Thyroid gland (tissue), 4 donors: ENCODE results near the gene NDUFV1. TPM values are rescaled to one million over a fixed set of nuclear protein-coding genes. Genes with fewer than 3 reads are reported as not detected.
"Not testable (repeated sequence)": the region's sequence is repeated elsewhere in the genome, so short reads cannot be mapped to it uniquely, and the experiment has no call there.

ENCODE experiments used
- DNase-seq, 2 donors: peaks; one replicate each; pipeline ENCODE4 v3.0.0-alpha.2; 2019
- H3K27ac ChIP-seq, 3 donors: fragments of 200-600 bp; sonication (generic); 1 replicate in 2 of 3; 2 replicates in 1 of 3; pipeline ENCODE4 v1.5.1; 2016 to 2019; ENCODE audit warnings: mild to moderate bottlenecking in 1 of 3, moderate library complexity in 1 of 3
- H3K27me3 ChIP-seq: fragments of 200-600 bp; sonication (generic); one replicate; pipeline ENCODE4 v1.5.1; 2019
- H3K36me3 ChIP-seq, 2 donors: fragments of 200-600 bp; sonication (generic); one replicate each; pipeline ENCODE4 v1.5.1; 2016 to 2019
- H3K4me1 ChIP-seq, 2 donors: fragments of 200-600 bp; sonication (generic); one replicate each; pipeline ENCODE4 v1.5.1; 2017 to 2019
- H3K4me3 ChIP-seq, 3 donors: fragments of 200-600 bp; sonication (generic); replicated peaks in 1 of 3; 1 replicate in 2 of 3; 2 replicates in 1 of 3; pipeline ENCODE4 v1.5.1; 2016; ENCODE audit warnings: mild to moderate bottlenecking in 1 of 3
- H3K9me3 ChIP-seq: fragments of 200-600 bp; sonication (generic); one replicate; pipeline ENCODE4 v1.5.1; 2017
- POLR2A ChIP-seq, 2 donors: fragments of 450-650 bp; IDR thresholded peaks; one replicate each; pipeline ENCODE4 v1.6.1; 2017; ENCODE audit warnings: antibody characterized with exemption in 2 of 2, mild to moderate bottlenecking in 2 of 2, moderate library complexity in 1 of 2
- WGBS, 2 donors: methylation state at CpG; one replicate each; pipeline ENCODE4 v1.1.5; 2017; 5-methylcytosine and 5-hydroxymethylcytosine counted together
- intact Hi-C: fragments of 100-400 bp; cut with DNase I; formaldehyde crosslinking; loops from one replicate; pipeline ENCODE4 v1.15.1; 2023
- total RNA-seq, 4 donors: library from RNA; depleted of rRNA; stranded (reverse); fragments of >200 nt; gene quantifications; one replicate each; pipeline ENCODE4 v1.2.3, GENCODE V29; 2016
- TF ChIP-seq, protein P1 (sequence below), 6 experiments: fragments of 200-600 bp in 3 of 6; fragments of 450-650 bp in 3 of 6; sonication (generic) in 3 of 6; IDR thresholded peaks; one replicate each; pipeline ENCODE4 v1.5.1; 2016 to 2019; ENCODE audit warnings: antibody characterized with exemption in 6 of 6, mild to moderate bottlenecking in 2 of 6, inconsistent platforms in 1 of 6, moderate library complexity in 1 of 6

Gene NDUFV1
- total RNA-seq, 4 donors from 2014 or later = 323 to 401 (median 356) TPM

DNA sequence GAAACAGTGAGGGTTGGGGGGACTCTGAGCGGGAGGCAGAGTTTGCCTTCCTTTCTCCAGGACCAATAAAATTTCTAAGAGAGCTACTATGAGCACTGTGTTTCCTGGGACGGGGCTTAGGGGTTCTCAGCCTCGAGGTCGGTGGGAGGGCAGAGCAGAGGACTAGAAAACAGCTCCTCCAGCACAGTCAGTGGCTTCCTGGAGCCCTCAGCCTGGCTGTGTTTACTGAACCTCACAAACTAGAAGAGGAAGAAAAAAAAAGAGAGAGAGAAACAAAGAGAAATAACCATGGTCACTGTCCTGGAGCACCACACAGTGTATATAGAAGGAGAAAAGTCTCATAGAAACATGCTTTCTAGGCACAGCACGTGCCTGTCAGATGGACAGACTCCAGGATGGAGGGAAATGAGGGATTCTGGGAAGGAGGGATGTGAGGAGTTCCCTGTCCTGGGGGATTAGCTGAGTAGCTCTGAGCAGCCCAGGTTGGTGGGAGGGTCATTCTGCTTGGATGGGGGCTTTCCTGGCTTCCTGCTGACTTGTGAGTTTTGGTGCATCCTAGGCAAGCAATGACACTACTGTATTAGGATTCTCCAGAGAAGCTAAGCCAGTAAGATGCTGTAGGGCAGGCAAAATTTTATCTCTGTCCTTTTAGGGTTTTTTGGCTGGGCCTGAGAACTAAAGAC is 20.0 kb upstream of the NDUFV1 start:
- DNase-seq = no peak
- H3K4me1 ChIP-seq = peaks cover 21 to 25% of the 10 kb centered on the region in 2 donors
- H3K27ac ChIP-seq = no peak overlapping the region
- H3K36me3 ChIP-seq = peaks cover 8 to 13% of the 10 kb centered on the region in 2 donors
- intact Hi-C loops = no loop called here
- no peaks in the 10 kb centered on the region for H3K27me3 ChIP-seq
- H3K4me3 ChIP-seq = no peak overlapping the region
- H3K9me3 ChIP-seq = no peaks in the 10 kb centered on the region
- TF ChIP-seq, protein P1, sequence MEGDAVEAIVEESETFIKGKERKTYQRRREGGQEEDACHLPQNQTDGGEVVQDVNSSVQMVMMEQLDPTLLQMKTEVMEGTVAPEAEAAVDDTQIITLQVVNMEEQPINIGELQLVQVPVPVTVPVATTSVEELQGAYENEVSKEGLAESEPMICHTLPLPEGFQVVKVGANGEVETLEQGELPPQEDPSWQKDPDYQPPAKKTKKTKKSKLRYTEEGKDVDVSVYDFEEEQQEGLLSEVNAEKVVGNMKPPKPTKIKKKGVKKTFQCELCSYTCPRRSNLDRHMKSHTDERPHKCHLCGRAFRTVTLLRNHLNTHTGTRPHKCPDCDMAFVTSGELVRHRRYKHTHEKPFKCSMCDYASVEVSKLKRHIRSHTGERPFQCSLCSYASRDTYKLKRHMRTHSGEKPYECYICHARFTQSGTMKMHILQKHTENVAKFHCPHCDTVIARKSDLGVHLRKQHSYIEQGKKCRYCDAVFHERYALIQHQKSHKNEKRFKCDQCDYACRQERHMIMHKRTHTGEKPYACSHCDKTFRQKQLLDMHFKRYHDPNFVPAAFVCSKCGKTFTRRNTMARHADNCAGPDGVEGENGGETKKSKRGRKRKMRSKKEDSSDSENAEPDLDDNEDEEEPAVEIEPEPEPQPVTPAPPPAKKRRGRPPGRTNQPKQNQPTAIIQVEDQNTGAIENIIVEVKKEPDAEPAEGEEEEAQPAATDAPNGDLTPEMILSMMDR (IDR thresholded peaks at IDR 0.05) = no peak
- TF ChIP-seq POLR2A (IDR thresholded peaks at IDR 0.05) = no peak
- 90 to 95% methylated on average over 4 to 5 of the region's 5 CpGs for WGBS, 2 donors

GRCh38 chr11:67588136-67588503 is 18.6 kb upstream of the NDUFV1 start:
- no peak for DNase-seq
- intact Hi-C loops = no loop called here
- Histone ChIP-seq H3K9me3 (no peaks in the 10 kb centered on the region), H3K27ac (no peak overlapping the region), H3K36me3 (peaks cover 8 to 13% of the 10 kb centered on the region in 2 donors), H3K4me3 (no peak overlapping the region), H3K27me3 (no peaks in the 10 kb centered on the region), H3K4me1 (peaks cover 9 to 12% of the 10 kb centered on the region in 2 donors)
- 100% methylated on average over 1 of the region's 1 CpG for WGBS, 2 donors
- no peak for TF ChIP-seq POLR2A (IDR thresholded peaks at IDR 0.05)
- TF ChIP-seq, protein P1 (IDR thresholded peaks at IDR 0.05) = no peak

DNA sequence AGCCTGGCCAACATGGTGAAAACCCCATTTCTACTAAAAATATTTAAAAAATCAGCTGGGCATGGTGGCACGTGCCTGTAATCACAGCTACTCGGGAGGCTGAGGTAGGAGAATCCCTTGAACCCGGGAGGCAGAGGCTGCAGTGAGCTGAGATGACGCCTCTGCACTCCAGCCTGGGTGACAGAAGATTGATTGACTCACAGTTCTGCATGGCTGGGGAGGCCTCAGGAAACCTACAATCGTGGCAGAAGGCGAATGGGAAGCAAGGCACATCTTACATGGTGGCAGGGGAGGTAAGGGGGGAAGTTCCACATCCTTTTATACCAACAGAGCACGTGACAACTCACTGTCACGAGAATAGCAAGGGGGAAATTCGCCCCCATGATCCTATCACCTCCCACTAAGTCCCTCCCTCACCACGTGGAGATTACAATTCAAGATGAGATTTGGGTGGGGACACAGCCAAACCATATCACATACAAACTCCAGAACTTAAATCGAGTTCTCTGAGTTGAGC is 17.8 kb upstream of the NDUFV1 start:
- peaks cover 9 to 12% of the 10 kb centered on the region in 2 donors for H3K4me1 ChIP-seq
- intact Hi-C loops, DNase-seq, H3K4me3 ChIP-seq, H3K27me3 ChIP-seq, H3K9me3 ChIP-seq, H3K27ac ChIP-seq: not testable (repeated sequence)
- H3K36me3 ChIP-seq = peaks cover 8 to 13% of the 10 kb centered on the region in 2 donors
- WGBS, 2 donors = 83 to 90% methylated on average over 11 of the region's 11 CpGs

DNA sequence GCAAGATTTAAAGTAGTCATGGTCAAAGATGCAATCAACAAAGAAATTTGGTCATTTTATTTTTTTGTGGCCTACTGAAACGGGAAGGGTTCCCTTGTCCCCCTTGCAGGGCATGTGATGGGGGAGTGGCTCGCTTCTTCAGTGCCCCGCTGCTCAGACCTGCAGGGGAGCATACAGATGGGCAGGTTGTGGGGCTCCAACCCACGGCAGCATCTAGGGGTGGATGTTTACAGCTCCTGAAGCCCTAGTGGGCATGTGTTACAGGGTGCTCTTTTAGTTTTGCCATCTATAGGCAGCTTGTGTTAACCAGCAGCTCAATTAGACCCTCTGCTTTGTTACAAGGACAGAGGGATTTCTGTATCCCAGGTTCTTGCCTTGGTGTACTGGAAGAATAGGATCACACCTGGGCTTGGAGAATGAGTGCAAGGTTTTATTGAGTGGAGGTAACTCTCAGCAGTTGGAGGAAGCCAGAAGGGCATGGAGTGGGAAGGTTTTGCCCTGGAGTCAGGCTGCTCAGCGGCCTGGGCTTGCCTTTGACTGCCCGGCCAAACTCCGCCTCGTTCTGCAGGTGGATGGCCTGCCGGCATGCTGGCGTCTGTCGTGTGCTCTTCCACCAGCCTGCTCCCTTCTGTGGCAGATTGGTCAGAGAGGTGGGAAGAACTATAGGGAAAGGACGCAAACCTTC is 13.7 kb upstream of the NDUFV1 start:
- H3K9me3 ChIP-seq = no peaks in the 10 kb centered on the region
- 73 to 75% methylated on average over 12 of the region's 12 CpGs for WGBS, 2 donors
- H3K4me1 ChIP-seq = no peaks in the 10 kb centered on the region
- intact Hi-C loops = no loop called here
- H3K27me3 ChIP-seq = no peaks in the 10 kb centered on the region
- H3K27ac ChIP-seq = no peak overlapping the region
- H3K4me3 ChIP-seq = no peak overlapping the region
- TF ChIP-seq, protein P1 (IDR thresholded peaks at IDR 0.05) = no peak
- no peak for TF ChIP-seq POLR2A (IDR thresholded peaks at IDR 0.05)
- DNase-seq = no peak
- H3K36me3 ChIP-seq = peaks cover 0 to 3% of the 10 kb centered on the region in 2 donors

DNA sequence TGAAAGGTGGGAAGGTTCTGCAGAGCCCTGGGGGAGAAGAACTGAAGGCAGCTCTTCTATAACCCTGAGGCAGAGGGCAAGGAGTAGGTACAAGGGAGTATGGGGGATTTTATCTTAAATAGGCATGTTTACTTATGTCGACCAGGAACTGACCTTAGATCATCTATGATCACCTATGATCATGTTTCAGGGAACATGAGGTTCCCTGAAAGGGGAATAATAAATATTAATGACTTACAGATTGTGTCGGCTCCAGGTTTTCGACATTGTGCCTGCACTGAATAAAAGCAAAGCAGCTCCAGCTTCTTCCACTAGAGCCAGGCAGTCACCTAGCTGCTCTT is 13.2 kb upstream of the NDUFV1 start:
- H3K4me1 ChIP-seq = no peaks in the 10 kb centered on the region
- intact Hi-C loops = no loop called here
- H3K4me3 ChIP-seq = no peak overlapping the region
- no peaks in the 10 kb centered on the region for H3K27me3 ChIP-seq
- DNase-seq = no peak
- 65 to 76% methylated on average over 3 of the region's 3 CpGs for WGBS, 2 donors
- H3K27ac ChIP-seq = no peak overlapping the region
- no peaks in the 10 kb centered on the region for H3K9me3 ChIP-seq
- TF ChIP-seq, protein P1 (IDR thresholded peaks at IDR 0.05) = no peak
- no peak for TF ChIP-seq POLR2A (IDR thresholded peaks at IDR 0.05)
- H3K36me3 ChIP-seq = no peaks in the 10 kb centered on the region
